Right forelimb (tissue), 1 donor: Measurements from ENCODE around the gene IL22RA2.

Experiments
- DNase-seq: peaks from one replicate; pipeline ENCODE4 v3.0.0-alpha.2; 2018

IL22RA2 gene

GRCh38 chr6:137193256-137194070 is 20.0 kb upstream of the IL22RA2 start:
- no peak for DNase-seq

- no peak for DNase-seq
These were observed 19.4 kb upstream of the IL22RA2 start for GRCh38 chr6:137192821-137193220.

- DNase-seq, result no peak
These were observed 18.2 kb upstream of the IL22RA2 start for GRCh38 chr6:137191670-137192069.

GRCh38 chr6:137191236-137191635 is 17.8 kb upstream of the IL22RA2 start:
- DNase-seq, result no peak

- DNase-seq, result no peak
These were observed 17.2 kb upstream of the IL22RA2 start for GRCh38 chr6:137190583-137191094.

- DNase-seq, result no peak
These were observed 15.4 kb upstream of the IL22RA2 start for GRCh38 chr6:137188855-137189254.

GRCh38 chr6:137185290-137185689 is 11.8 kb upstream of the IL22RA2 start:
- DNase-seq, result no peak

- no peak for DNase-seq
These were observed 9.2 kb upstream of the IL22RA2 start for GRCh38 chr6:137182654-137183073.

- DNase-seq, result no peak
These were observed 8.6 kb upstream of the IL22RA2 start for GRCh38 chr6:137181891-137182653.

- no peak for DNase-seq
These were observed 4.2 kb upstream of the IL22RA2 start for GRCh38 chr6:137177611-137178010.

GRCh38 chr6:137176729-137177128 is 3.3 kb upstream of the IL22RA2 start:
- DNase-seq, result no peak

GRCh38 chr6:137175868-137176245 is 2.4 kb upstream of the IL22RA2 start:
- DNase-seq, result no peak

- no peak for DNase-seq
These were observed 1.9 kb upstream of the IL22RA2 start for GRCh38 chr6:137175157-137175867.

- DNase-seq, result no peak
These were observed 561 bp downstream of the IL22RA2 start for GRCh38 chr6:137172734-137173431.

- DNase-seq, result no peak
These were observed 1.4 kb downstream of the IL22RA2 start for GRCh38 chr6:137171824-137172733.

- DNase-seq, result no peak
These were observed 2.4 kb downstream of the IL22RA2 start for GRCh38 chr6:137171053-137171374.

- DNase-seq, result no peak
These were observed 3.0 kb downstream of the IL22RA2 start for GRCh38 chr6:137170266-137171052.

GRCh38 chr6:137167702-137168377 is 5.6 kb downstream of the IL22RA2 start:
- no peak for DNase-seq

GRCh38 chr6:137166247-137167098 is 7.0 kb downstream of the IL22RA2 start:
- no peak for DNase-seq
